H9 (cell line): ENCODE data around the gene RPL29. TPM values are rescaled to one million over a fixed set of nuclear protein-coding genes. Genes with fewer than 3 reads are reported as not detected.
A peak's percentile ranks its signal among the peaks of the same experiment; 100 is the strongest.

Source experiments
- DNase-seq: peaks from one replicate; pipeline ENCODE4 v3.0.0-alpha.2; 2017
- H2AFZ ChIP-seq: one replicate; pipeline ENCODE4 v1.6.1; 2013; ENCODE audit warnings: mild to moderate bottlenecking, low read length, control low read depth, moderate library complexity
- H2AK5ac ChIP-seq: 2 replicates; pipeline ENCODE4 v1.6.1; 2013; ENCODE audit warnings: low read length, control low read depth, mixed read lengths; ENCODE audit not compliant: insufficient read length
- H2BK120ac ChIP-seq: one replicate; pipeline ENCODE4 v1.6.1; 2013; ENCODE audit warnings: low read depth, mild to moderate bottlenecking, low read length, control low read depth, inconsistent platforms; ENCODE audit not compliant: poor library complexity, severe bottlenecking
- H2BK12ac ChIP-seq: 2 replicates; pipeline ENCODE4 v1.6.1; 2013; ENCODE audit warnings: low read length, control low read depth, mixed read lengths, low read depth; ENCODE audit not compliant: insufficient read length
- H2BK15ac ChIP-seq: 2 replicates; pipeline ENCODE4 v1.6.1; 2013; ENCODE audit warnings: low read depth, low read length, control low read depth
- H2BK20ac ChIP-seq: one replicate; pipeline ENCODE4 v1.6.1; 2013; ENCODE audit warnings: low read depth, mild to moderate bottlenecking, low read length, control low read depth, inconsistent platforms; ENCODE audit not compliant: poor library complexity, severe bottlenecking
- H2BK5ac ChIP-seq: 2 replicates; pipeline ENCODE4 v1.6.1; 2013; ENCODE audit warnings: low read length, control low read depth, mixed read lengths; ENCODE audit not compliant: insufficient read length
- H3K14ac ChIP-seq: 2 replicates; pipeline ENCODE4 v1.6.1; 2013; ENCODE audit warnings: low read length, control low read depth; ENCODE audit not compliant: insufficient read depth
- H3K18ac ChIP-seq: 2 replicates; pipeline ENCODE4 v1.6.1; 2013; ENCODE audit warnings: low read depth, mild to moderate bottlenecking, mixed read lengths, low read length, control low read depth; ENCODE audit not compliant: insufficient read length
- H3K23ac ChIP-seq: 2 replicates; pipeline ENCODE4 v1.6.1; 2013; ENCODE audit warnings: low read length, control low read depth, mixed read lengths, low read depth; ENCODE audit not compliant: insufficient read length
- H3K23me2 ChIP-seq: 2 replicates; pipeline ENCODE4 v1.6.1; 2013; ENCODE audit warnings: low read depth, mild to moderate bottlenecking, mixed read lengths, low read length, control low read depth; ENCODE audit not compliant: insufficient read length, poor library complexity, severe bottlenecking
- H3K27ac ChIP-seq: 2 replicates; pipeline ENCODE4 v1.5.1; 2013; ENCODE audit warnings: low read length, control low read depth, mixed read lengths, low read depth; ENCODE audit not compliant: insufficient read length
- H3K27me3 ChIP-seq: 2 replicates; pipeline ENCODE4 v1.6.1; 2013; ENCODE audit warnings: low read length, control low read depth, inconsistent platforms; ENCODE audit not compliant: insufficient read depth
- H3K4ac ChIP-seq: 2 replicates; pipeline ENCODE4 v1.6.1; 2013; ENCODE audit warnings: low read depth, mild to moderate bottlenecking, control low read depth, inconsistent platforms, low read length, moderate library complexity
- H3K4me1 ChIP-seq: 2 replicates; pipeline ENCODE4 v1.6.1; 2013; ENCODE audit warnings: low read length, control low read depth, inconsistent platforms; ENCODE audit not compliant: insufficient read depth
- H3K4me2 ChIP-seq: 2 replicates; pipeline ENCODE4 v1.6.1; 2013; ENCODE audit warnings: low read length, control low read depth, mixed read lengths; ENCODE audit not compliant: insufficient read length, insufficient read depth
- H3K56ac ChIP-seq: 2 replicates; pipeline ENCODE4 v1.6.1; 2013; ENCODE audit warnings: low read depth, mild to moderate bottlenecking, mixed read lengths, low read length, control low read depth; ENCODE audit not compliant: insufficient read length
- H3K79me1 ChIP-seq: 2 replicates; pipeline ENCODE4 v1.6.1; 2013; ENCODE audit warnings: low read depth, mild to moderate bottlenecking, moderate library complexity, low read length, control low read depth, inconsistent platforms; ENCODE audit not compliant: insufficient read depth, poor library complexity, severe bottlenecking
- H3K79me2 ChIP-seq: 2 replicates; pipeline ENCODE4 v1.6.1; 2013; ENCODE audit warnings: low read length, control low read depth, inconsistent platforms; ENCODE audit not compliant: insufficient read depth
- H3K9ac ChIP-seq: 2 replicates; pipeline ENCODE4 v1.6.1; 2013; ENCODE audit warnings: low read length, control low read depth, mixed read lengths; ENCODE audit not compliant: insufficient read length; ENCODE audit errors: extremely low read depth
- H3K9me3 ChIP-seq: one replicate; pipeline ENCODE4 v1.6.1; 2013; ENCODE audit warnings: low read depth, low read length, inconsistent platforms; ENCODE audit not compliant: control insufficient read depth
- H3T11ph ChIP-seq: one replicate; pipeline ENCODE4 v1.6.1; 2013; ENCODE audit warnings: mild to moderate bottlenecking, low read length, control low read depth, inconsistent platforms
- H4K20me1 ChIP-seq: one replicate; pipeline ENCODE4 v1.6.1; 2013; ENCODE audit not compliant: control insufficient read depth, insufficient read length, insufficient read depth
- H4K5ac ChIP-seq: 2 replicates; pipeline ENCODE4 v1.6.1; 2013; ENCODE audit warnings: low read depth, mild to moderate bottlenecking, mixed read lengths, low read length, control low read depth; ENCODE audit not compliant: insufficient read length
- H4K8ac ChIP-seq: replicated peaks from 2 replicates; pipeline ENCODE4 v1.6.1; 2013; ENCODE audit warnings: low read length, control low read depth, mixed read lengths, low read depth; ENCODE audit not compliant: insufficient read length
- H4K91ac ChIP-seq: 2 replicates; pipeline ENCODE4 v1.6.1; 2013; ENCODE audit warnings: low read depth, mild to moderate bottlenecking, moderate library complexity, mixed read lengths, low read length, control low read depth; ENCODE audit not compliant: insufficient read length
- H3K27ac Mint-ChIP-seq, 3 experiments: 2 replicates in 2 of 3; 3 replicates in 1 of 3; pipeline ENCODE4 v1.8.0; 2020 to 2021; ENCODE audit warnings: mixed read lengths in 3 of 3, mild to moderate bottlenecking in 1 of 3, moderate library complexity in 1 of 3
- H3K27me3 Mint-ChIP-seq: 2 replicates; pipeline ENCODE4 v1.8.0; 2021; ENCODE audit warnings: low read depth, mild to moderate bottlenecking, moderate library complexity, mixed read lengths
- H3K36me3 Mint-ChIP-seq, 3 experiments: 2 replicates in 2 of 3; 3 replicates in 1 of 3; pipeline ENCODE4 v1.8.0; 2020 to 2021; ENCODE audit warnings: low read depth in 3 of 3, mixed read lengths in 3 of 3; ENCODE audit not compliant: insufficient read depth in 1 of 3
- H3K4me1 Mint-ChIP-seq, 2 experiments: 2 replicates each; pipeline ENCODE4 v1.8.0; 2020; ENCODE audit warnings: mixed read lengths in 2 of 2
- H3K4me3 Mint-ChIP-seq, 2 experiments: 2 replicates in 1 of 2; 3 replicates in 1 of 2; pipeline ENCODE4 v1.8.0; 2020 to 2021; ENCODE audit warnings: mild to moderate bottlenecking in 2 of 2, mixed read lengths in 2 of 2, moderate library complexity in 1 of 2
- H3K9me3 Mint-ChIP-seq, 2 experiments: 2 replicates in 1 of 2; 3 replicates in 1 of 2; pipeline ENCODE4 v1.8.0; 2020; ENCODE audit warnings: mild to moderate bottlenecking in 2 of 2, mixed read lengths in 2 of 2, moderate library complexity in 1 of 2
- CTCF ChIP-seq: fragments of 200-600 bp; sonication (generic); conservative IDR thresholded peaks from 3 replicates; pipeline ENCODE4 v1.8.0; 2021; ENCODE audit warnings: antibody characterized with exemption, mild to moderate bottlenecking
- WGBS: extraction: QIAGEN DNeasy Blood & Tissue Kit; methylation state at CpG from one replicate; pipeline ENCODE4 v1.1.7; 2013; ENCODE audit warnings: missing lambda C conversion rate, low lambda C conversion rate, mixed read lengths; ENCODE audit not compliant: insufficient read length; ENCODE audit errors: extremely low coverage; 5-methylcytosine and 5-hydroxymethylcytosine counted together
- total RNA-seq: library from RNA; stranded (reverse); gene quantifications from 2 replicates; pipeline ENCODE4 v1.2.1, GENCODE V29; 2021

RPL29 gene
- total RNA-seq, 1 experiment from 2014 or later = 1,592 TPM

GRCh38 chr3:51947215-51947900 lies 48.3 kb downstream of the RPL29 start:
- Histone ChIP-seq H3K9me3 (no peaks in the 10 kb centered on the region), H3K27ac (no peak overlapping the region), H2AFZ (no peak overlapping the region), H3K4me2 (no peak overlapping the region), H3K23ac (no peak overlapping the region), H3K56ac (no peak overlapping the region), H3K79me1 (no peaks in the 10 kb centered on the region), H4K8ac (no peak overlapping the region), H3K4me1 (no peaks in the 10 kb centered on the region), H2BK20ac (no peak overlapping the region), H3T11ph (no peak overlapping the region), H3K9ac (no peak overlapping the region), H3K14ac (no peak overlapping the region), H3K79me2 (no peaks in the 10 kb centered on the region), H2BK12ac (no peak overlapping the region), H2BK120ac (no peak overlapping the region), H3K23me2 (peaks cover 4% of the 10 kb centered on the region), H4K91ac (no peak overlapping the region), H3K4ac (no peak overlapping the region; the same call in 1 of the 2 replicates), H2BK15ac (no peak overlapping the region), H4K5ac (no peak overlapping the region), H4K20me1 (peaks cover 6% of the 10 kb centered on the region), H3K18ac (no peak overlapping the region), H3K27me3 (no peaks in the 10 kb centered on the region; the same call in 1 of the 2 replicates), H2AK5ac (no peak overlapping the region), H2BK5ac (no peak overlapping the region)
- Mint-ChIP-seq H3K27me3 (peaks cover 95% of the 10 kb centered on the region), H3K9me3 (no peaks in the 10 kb centered on the region), H3K36me3 (no peaks in the 10 kb centered on the region), H3K4me1 (peaks cover 3 to 5% of the 10 kb centered on the region in 2 experiments; a peak in 1 of 4 replicates), H3K27ac (peak overlapping the region in 1 of 3 experiments; percentile 75; a peak in 1 of 7 replicates), H3K4me3 (no peak overlapping the region)
- no CpG with 5 or more reads among the region's 13 CpGs for WGBS
- TF ChIP-seq CTCF = no peak
- no peak for DNase-seq
